Astrocyte (in vitro differentiated cells and primary cell): ENCODE data around the gene PI4KA. TPM values are rescaled to one million over a fixed set of nuclear protein-coding genes. Genes with fewer than 3 reads are reported as not detected.

ENCODE experiments used
- DNase-seq: peaks from one replicate; pipeline ENCODE4 v3.0.0-alpha.2; 2010; ENCODE audit warnings: low read depth
- FAIRE-seq: peaks from 2 replicates; lab custom pipeline; 2011; peaks lifted over from hg19 to GRCh38; lab: Jason Lieb, UNC
- H2AFZ ChIP-seq: 2 replicates; pipeline ENCODE4 v1.6.0; 2012; ENCODE audit warnings: low read depth, low read length, inconsistent platforms
- H3K27ac ChIP-seq: 2 replicates; pipeline ENCODE4 v1.5.1; 2011; ENCODE audit warnings: low read depth, low read length, inconsistent platforms
- H3K27me3 ChIP-seq: 2 replicates; pipeline ENCODE4 v1.6.0; 2011; ENCODE audit warnings: low read length, inconsistent platforms; ENCODE audit not compliant: insufficient read depth
- H3K36me3 ChIP-seq: 2 replicates; pipeline ENCODE4 v1.5.1; 2011; ENCODE audit warnings: low read length, inconsistent platforms; ENCODE audit not compliant: insufficient read depth
- H3K4me1 ChIP-seq: 2 replicates; pipeline ENCODE4 v1.5.1; 2011; ENCODE audit warnings: low read length, inconsistent platforms; ENCODE audit not compliant: insufficient read depth
- H3K4me2 ChIP-seq: 2 replicates; pipeline ENCODE4 v1.6.0; 2012; ENCODE audit warnings: low read length, inconsistent platforms
- H3K4me3 ChIP-seq: 2 replicates; pipeline ENCODE4 v1.5.1; 2011; ENCODE audit warnings: low read depth, mild to moderate bottlenecking, low read length, inconsistent platforms; ENCODE audit not compliant: insufficient read depth
- H3K79me2 ChIP-seq: 2 replicates; pipeline ENCODE4 v1.6.0; 2012; ENCODE audit warnings: mild to moderate bottlenecking, low read length, inconsistent platforms; ENCODE audit not compliant: insufficient read depth
- H3K9ac ChIP-seq: 2 replicates; pipeline ENCODE4 v1.6.0; 2012; ENCODE audit warnings: mild to moderate bottlenecking, low read length, inconsistent platforms
- H3K9me3 ChIP-seq: 2 replicates; pipeline ENCODE4 v1.5.1; 2012; ENCODE audit warnings: low read depth, mild to moderate bottlenecking, low read length, inconsistent platforms; ENCODE audit not compliant: insufficient read depth
- H4K20me1 ChIP-seq: 2 replicates; pipeline ENCODE4 v1.6.0; 2012; ENCODE audit warnings: low read length, inconsistent platforms; ENCODE audit not compliant: insufficient read depth
- H3K27ac Mint-ChIP-seq: one replicate; pipeline ENCODE4 v1.8.0; 2021; ENCODE audit warnings: mild to moderate bottlenecking, mixed read lengths; ENCODE audit not compliant: unreplicated experiment
- H3K27me3 Mint-ChIP-seq: one replicate; pipeline ENCODE4 v1.8.0; 2021; ENCODE audit warnings: low read depth, mixed read lengths; ENCODE audit not compliant: unreplicated experiment
- H3K36me3 Mint-ChIP-seq: one replicate; pipeline ENCODE4 v1.8.0; 2021; ENCODE audit warnings: low read depth, mixed read lengths; ENCODE audit not compliant: unreplicated experiment
- H3K4me1 Mint-ChIP-seq: one replicate; pipeline ENCODE4 v1.8.0; 2021; ENCODE audit warnings: low read depth, mixed read lengths; ENCODE audit not compliant: unreplicated experiment
- H3K4me3 Mint-ChIP-seq: one replicate; pipeline ENCODE4 v1.8.0; 2021; ENCODE audit warnings: mild to moderate bottlenecking, moderate library complexity, mixed read lengths; ENCODE audit not compliant: unreplicated experiment
- H3K9me3 Mint-ChIP-seq: one replicate; pipeline ENCODE4 v1.8.0; 2021; ENCODE audit warnings: mild to moderate bottlenecking, mixed read lengths; ENCODE audit not compliant: unreplicated experiment
- EZH2 ChIP-seq: IDR thresholded peaks from 2 replicates; pipeline ENCODE4 v1.6.1; 2012; ENCODE audit warnings: mild to moderate bottlenecking, low read length, inconsistent platforms; ENCODE audit not compliant: insufficient read depth
- total RNA-seq: library from RNA; stranded (reverse); gene quantifications from 2 replicates; pipeline ENCODE4 v1.2.1, GENCODE V29; 2021
- TF ChIP-seq, protein P1 (sequence below): IDR thresholded peaks from 2 replicates; pipeline ENCODE4 v1.5.1; 2011; ENCODE audit warnings: low read depth, mild to moderate bottlenecking, inconsistent platforms, low read length, moderate library complexity; ENCODE audit not compliant: insufficient read depth

PI4KA gene
- total RNA-seq, 1 donor from 2014 or later, result 35.9 TPM

- peaks cover 24% of the 10 kb centered on the region for H3K79me2 ChIP-seq
These were observed 3.9 kb upstream of the PI4KA start for GRCh38 chr22:20862540-20862939.

GRCh38 chr22:20859615-20860014 is 1.0 kb upstream of the PI4KA start:
- Mint-ChIP-seq H3K4me3 (peak overlapping the region; percentile 85), H3K27me3 (no peaks in the 10 kb centered on the region), H3K4me1 (peaks cover 2% of the 10 kb centered on the region), H3K27ac (peak overlapping the region; percentile 63), H3K9me3 (no peaks in the 10 kb centered on the region), H3K36me3 (peaks cover 11% of the 10 kb centered on the region)
- DNase-seq (no peak), FAIRE-seq (no peak)
- no peaks in the 10 kb centered on the region for H3K36me3 ChIP-seq
- H3K9me3 ChIP-seq, result no peaks in the 10 kb centered on the region
- peak overlapping the region; percentile 79 for H3K9ac ChIP-seq
- H3K79me2 ChIP-seq, result peaks cover 40% of the 10 kb centered on the region
- H3K4me3 ChIP-seq, result peak overlapping the region; percentile 77
- H3K27me3 ChIP-seq, result no peaks in the 10 kb centered on the region
- H3K27ac ChIP-seq, result no peak overlapping the region
- TF ChIP-seq, protein P1, sequence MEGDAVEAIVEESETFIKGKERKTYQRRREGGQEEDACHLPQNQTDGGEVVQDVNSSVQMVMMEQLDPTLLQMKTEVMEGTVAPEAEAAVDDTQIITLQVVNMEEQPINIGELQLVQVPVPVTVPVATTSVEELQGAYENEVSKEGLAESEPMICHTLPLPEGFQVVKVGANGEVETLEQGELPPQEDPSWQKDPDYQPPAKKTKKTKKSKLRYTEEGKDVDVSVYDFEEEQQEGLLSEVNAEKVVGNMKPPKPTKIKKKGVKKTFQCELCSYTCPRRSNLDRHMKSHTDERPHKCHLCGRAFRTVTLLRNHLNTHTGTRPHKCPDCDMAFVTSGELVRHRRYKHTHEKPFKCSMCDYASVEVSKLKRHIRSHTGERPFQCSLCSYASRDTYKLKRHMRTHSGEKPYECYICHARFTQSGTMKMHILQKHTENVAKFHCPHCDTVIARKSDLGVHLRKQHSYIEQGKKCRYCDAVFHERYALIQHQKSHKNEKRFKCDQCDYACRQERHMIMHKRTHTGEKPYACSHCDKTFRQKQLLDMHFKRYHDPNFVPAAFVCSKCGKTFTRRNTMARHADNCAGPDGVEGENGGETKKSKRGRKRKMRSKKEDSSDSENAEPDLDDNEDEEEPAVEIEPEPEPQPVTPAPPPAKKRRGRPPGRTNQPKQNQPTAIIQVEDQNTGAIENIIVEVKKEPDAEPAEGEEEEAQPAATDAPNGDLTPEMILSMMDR, result no peak
- TF ChIP-seq EZH2, result no peak
- H4K20me1 ChIP-seq, result peaks cover 48% of the 10 kb centered on the region
- H2AFZ ChIP-seq, result no peak overlapping the region
- H3K4me2 ChIP-seq, result peak overlapping the region; percentile 94
- peaks cover 11% of the 10 kb centered on the region for H3K4me1 ChIP-seq

More at GRCh38 chr22:20862540-20862939, 3.9 kb upstream of the PI4KA start:
- TF ChIP-seq, protein P1, result no peak
- TF ChIP-seq EZH2, result no peak
- Mint-ChIP-seq H3K27me3 (no peaks in the 10 kb centered on the region), H3K36me3 (peaks cover 11% of the 10 kb centered on the region), H3K27ac (no peak overlapping the region), H3K9me3 (no peaks in the 10 kb centered on the region), H3K4me1 (peaks cover 6% of the 10 kb centered on the region), H3K4me3 (no peak overlapping the region)
- Histone ChIP-seq H4K20me1 (peaks cover 45% of the 10 kb centered on the region), H2AFZ (no peak overlapping the region), H3K36me3 (no peaks in the 10 kb centered on the region), H3K27me3 (no peaks in the 10 kb centered on the region), H3K9ac (no peak overlapping the region), H3K27ac (no peak overlapping the region), H3K4me1 (peaks cover 6% of the 10 kb centered on the region), H3K4me3 (no peak overlapping the region), H3K9me3 (no peaks in the 10 kb centered on the region), H3K4me2 (no peak overlapping the region)
- no peak for DNase-seq
- no peak for FAIRE-seq

- Histone ChIP-seq H3K9me3 (no peaks in the 10 kb centered on the region), H3K4me2 (peak overlapping the region; percentile 94), H2AFZ (peak overlapping the region; percentile 72), H3K27me3 (no peaks in the 10 kb centered on the region), H3K79me2 (peaks cover 56% of the 10 kb centered on the region), H3K9ac (peak overlapping the region; percentile 79), H4K20me1 (peaks cover 49% of the 10 kb centered on the region), H3K27ac (peak overlapping the region; percentile 66), H3K4me3 (peak overlapping the region; percentile 77), H3K4me1 (peaks cover 11% of the 10 kb centered on the region), H3K36me3 (no peaks in the 10 kb centered on the region)
- Mint-ChIP-seq H3K27me3 (no peaks in the 10 kb centered on the region), H3K36me3 (peaks cover 4% of the 10 kb centered on the region), H3K4me1 (peaks cover 2% of the 10 kb centered on the region), H3K9me3 (no peaks in the 10 kb centered on the region), H3K4me3 (peak overlapping the region; percentile 89), H3K27ac (peak overlapping the region; percentile 51)
- peak; percentile 82 for DNase-seq
- TF ChIP-seq EZH2, result no peak
- TF ChIP-seq, protein P1, result no peak
- FAIRE-seq, result no peak
These were observed 585 bp downstream of the PI4KA start for GRCh38 chr22:20857838-20858614.
